ENCODE results near the gene SLC44A5. TPM values are rescaled to one million over a fixed set of nuclear protein-coding genes. Genes with fewer than 3 reads are reported as not detected.

SLC44A5 gene
- total RNA-seq, result 0.08 and 0.52 TPM in 2 replicates

DNA sequence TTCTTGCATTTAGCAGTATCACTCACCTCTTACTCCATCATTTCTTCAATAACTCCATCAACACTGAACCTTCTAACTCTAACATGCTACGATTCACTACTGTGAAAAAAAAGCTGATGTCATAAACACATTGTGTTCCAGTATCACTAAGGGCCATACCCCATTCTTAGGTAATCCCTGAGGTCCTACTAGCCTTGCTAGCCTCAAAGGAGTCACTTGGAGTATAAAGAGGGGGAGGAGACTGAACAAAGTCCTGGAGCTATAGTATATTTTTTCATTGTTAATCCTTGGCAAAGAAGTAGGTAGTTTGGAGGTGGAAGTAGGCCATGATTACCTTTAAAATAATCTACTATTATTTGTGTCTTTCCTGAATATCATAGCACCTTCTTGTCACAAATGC lies at the start of gene SLC44A5:
Gene SLC44A5, minus strand, starts transcription at position 101 of the 400 bp plus-strand sequence. CDS start 69,667 bp downstream, outside the sequence.

Other genes starting within 250 kb of the SLC44A5 start
- 22.6 and 22.8 TPM in 2 replicates for gene ACADM, start 113.6 kb upstream of the SLC44A5 start, total RNA-seq
- 46.9 and 52.5 TPM in 2 replicates for gene RABGGTB, start 175.1 kb upstream of the SLC44A5 start, total RNA-seq
- gene MSH4, start 185.8 kb upstream of the SLC44A5 start, total RNA-seq, result not detected in 2 replicates